Activated T-helper 17 cell treated with anti-CD3 and anti-CD28 coated beads, Interleukin-2, amount 50 U/mL, for 72 hours (primary cell): ENCODE measurements around the gene GNRHR. TPM values are rescaled to one million over a fixed set of nuclear protein-coding genes. Genes with fewer than 3 reads are reported as not detected.
"Not testable (repeated sequence)": the region's sequence is repeated elsewhere in the genome, so short reads cannot be mapped to it uniquely, and the experiment has no call there.

ENCODE experiments used
- ATAC-seq: fragments of 150-1000 bp; cut with Tn5 transposase; replicated peaks from 2 replicates; pipeline ENCODE4 v1.10.0; 2021; ENCODE audit warnings: mild to moderate bottlenecking, moderate library complexity
- H3K27ac Mint-ChIP-seq: one replicate; pipeline ENCODE4 v1.8.0; 2022; ENCODE audit warnings: mixed read lengths
- H3K27me3 Mint-ChIP-seq: one replicate; pipeline ENCODE4 v1.8.0; 2022; ENCODE audit warnings: mixed read lengths
- H3K36me3 Mint-ChIP-seq: one replicate; pipeline ENCODE4 v1.8.0; 2022; ENCODE audit warnings: low read depth, mild to moderate bottlenecking, mixed read lengths
- H3K4me1 Mint-ChIP-seq: one replicate; pipeline ENCODE4 v1.8.0; 2022; ENCODE audit warnings: mixed read lengths
- H3K4me3 Mint-ChIP-seq: one replicate; pipeline ENCODE4 v1.8.0; 2022; ENCODE audit warnings: mild to moderate bottlenecking, mixed read lengths
- H3K9me3 Mint-ChIP-seq: one replicate; pipeline ENCODE4 v1.8.0; 2022; ENCODE audit warnings: mixed read lengths
- total RNA-seq, 2 donors: library from RNA; stranded (reverse); gene quantifications; one replicate each; pipeline ENCODE4 v1.2.3, GENCODE V29; 2022

Gene GNRHR
- total RNA-seq, 2 donors from 2014 or later: not detected

- Mint-ChIP-seq H3K4me3 (no peak overlapping the region), H3K27me3 (no peaks in the 10 kb centered on the region), H3K27ac (no peak overlapping the region), H3K36me3 (peaks cover 41% of the 10 kb centered on the region), H3K9me3 (no peaks in the 10 kb centered on the region), H3K4me1 (no peaks in the 10 kb centered on the region)
- no peak for ATAC-seq
Measured at GRCh38 chr4:67719953-67720617, 34.1 kb downstream of the GNRHR start.

GRCh38 chr4:67718848-67719247 is 35.3 kb downstream of the GNRHR start:
- Mint-ChIP-seq H3K27me3 (no peaks in the 10 kb centered on the region), H3K9me3 (no peaks in the 10 kb centered on the region), H3K4me1 (peaks cover 9% of the 10 kb centered on the region), H3K27ac (no peak overlapping the region), H3K4me3 (no peak overlapping the region), H3K36me3 (peaks cover 50% of the 10 kb centered on the region)
- no peak for ATAC-seq

GRCh38 chr4:67717586-67717985 is 36.6 kb downstream of the GNRHR start:
- no peaks in the 10 kb centered on the region for H3K27me3 Mint-ChIP-seq
- no peaks in the 10 kb centered on the region for H3K9me3 Mint-ChIP-seq
- H3K36me3 Mint-ChIP-seq: peaks cover 57% of the 10 kb centered on the region
- H3K4me3 Mint-ChIP-seq: no peak overlapping the region
- no peak overlapping the region for H3K27ac Mint-ChIP-seq
- peaks cover 14% of the 10 kb centered on the region for H3K4me1 Mint-ChIP-seq
- no peak for ATAC-seq

GRCh38 chr4:67714955-67715354 is 39.2 kb downstream of the GNRHR start:
- H3K27ac Mint-ChIP-seq: no peak overlapping the region

GRCh38 chr4:67714248-67714583 is 40.0 kb downstream of the GNRHR start:
- peaks cover 52% of the 10 kb centered on the region for H3K36me3 Mint-ChIP-seq
- H3K9me3 Mint-ChIP-seq: no peaks in the 10 kb centered on the region
- H3K4me1 Mint-ChIP-seq: peaks cover 20% of the 10 kb centered on the region
- ATAC-seq: peak; percentile 96
- H3K27ac Mint-ChIP-seq: peak overlapping the region; percentile 54
- H3K4me3 Mint-ChIP-seq: peak overlapping the region; percentile 37
- no peaks in the 10 kb centered on the region for H3K27me3 Mint-ChIP-seq

More at GRCh38 chr4:67714955-67715354, 39.2 kb downstream of the GNRHR start:
- ATAC-seq: no peak
- peaks cover 20% of the 10 kb centered on the region for H3K4me1 Mint-ChIP-seq
- H3K9me3 Mint-ChIP-seq: no peaks in the 10 kb centered on the region
- H3K27me3 Mint-ChIP-seq: no peaks in the 10 kb centered on the region
- H3K36me3 Mint-ChIP-seq: peaks cover 47% of the 10 kb centered on the region
- no peak overlapping the region for H3K4me3 Mint-ChIP-seq

- Mint-ChIP-seq H3K4me3 (peak overlapping the region; percentile 37), H3K27me3 (no peaks in the 10 kb centered on the region), H3K36me3 (peaks cover 54% of the 10 kb centered on the region), H3K4me1 (peaks cover 20% of the 10 kb centered on the region), H3K27ac (peak overlapping the region; percentile 54), H3K9me3 (no peaks in the 10 kb centered on the region)
- ATAC-seq: peak; percentile 71
Measured at GRCh38 chr4:67713529-67714247, 40.5 kb downstream of the GNRHR start.

- peaks cover 20% of the 10 kb centered on the region for H3K4me1 Mint-ChIP-seq
Measured at GRCh38 chr4:67712650-67713528, 41.3 kb downstream of the GNRHR start.

GRCh38 chr4:67712000-67712625 is 42.1 kb downstream of the GNRHR start:
- peaks cover 58% of the 10 kb centered on the region for H3K36me3 Mint-ChIP-seq
- no peaks in the 10 kb centered on the region for H3K27me3 Mint-ChIP-seq
- no peaks in the 10 kb centered on the region for H3K9me3 Mint-ChIP-seq
- no peak overlapping the region for H3K4me3 Mint-ChIP-seq
- H3K4me1 Mint-ChIP-seq: peaks cover 20% of the 10 kb centered on the region
- no peak for ATAC-seq
- no peak overlapping the region for H3K27ac Mint-ChIP-seq

More at GRCh38 chr4:67712650-67713528, 41.3 kb downstream of the GNRHR start:
- no peak for ATAC-seq
- Mint-ChIP-seq H3K36me3 (peaks cover 60% of the 10 kb centered on the region), H3K9me3 (no peaks in the 10 kb centered on the region), H3K27me3 (no peaks in the 10 kb centered on the region), H3K27ac (no peak overlapping the region), H3K4me3 (no peak overlapping the region)

GRCh38 chr4:67706682-67707081 is 47.5 kb downstream of the GNRHR start:
- H3K27me3 Mint-ChIP-seq, H3K9me3 Mint-ChIP-seq, H3K27ac Mint-ChIP-seq, ATAC-seq, H3K4me3 Mint-ChIP-seq: not testable (repeated sequence)
- Mint-ChIP-seq H3K4me1 (peaks cover 27% of the 10 kb centered on the region), H3K36me3 (peaks cover 74% of the 10 kb centered on the region)

- Mint-ChIP-seq H3K4me1 (peaks cover 25% of the 10 kb centered on the region), H3K27ac (no peak overlapping the region), H3K4me3 (peak overlapping the region; percentile 37), H3K9me3 (peaks cover 4% of the 10 kb centered on the region), H3K27me3 (no peaks in the 10 kb centered on the region), H3K36me3 (peaks cover 81% of the 10 kb centered on the region)
- no peak for ATAC-seq
Measured at GRCh38 chr4:67704843-67705242, 49.3 kb downstream of the GNRHR start.

GRCh38 chr4:67702166-67702565 is 52.0 kb downstream of the GNRHR start:
- Mint-ChIP-seq H3K27ac (peak overlapping the region; percentile 96), H3K4me3 (peak overlapping the region; percentile 90), H3K36me3 (peaks cover 73% of the 10 kb centered on the region), H3K9me3 (peaks cover 4% of the 10 kb centered on the region), H3K4me1 (peaks cover 38% of the 10 kb centered on the region), H3K27me3 (no peaks in the 10 kb centered on the region)
- ATAC-seq: no peak

GRCh38 chr4:67701517-67701850 is 52.7 kb downstream of the GNRHR start:
- H3K36me3 Mint-ChIP-seq: peaks cover 70% of the 10 kb centered on the region
- H3K4me1 Mint-ChIP-seq: peaks cover 38% of the 10 kb centered on the region

GRCh38 chr4:67700738-67701516 is 53.3 kb downstream of the GNRHR start, which contains the start of gene UBA6:
Gene UBA6, minus strand, starts transcription at chr4:67701155. Its CDS starts 36 bp downstream, at chr4:67701119.
- Mint-ChIP-seq H3K4me1 (peaks cover 37% of the 10 kb centered on the region), H3K27me3 (no peaks in the 10 kb centered on the region), H3K27ac (peak within 1 kb of the TSS; percentile 96), H3K4me3 (peak within 1 kb of the TSS; percentile 90), H3K9me3 (peaks cover 4% of the 10 kb centered on the region), H3K36me3 (peaks cover 70% of the 10 kb centered on the region)
- peak; percentile 98 for ATAC-seq

More at GRCh38 chr4:67701517-67701850, 52.7 kb downstream of the GNRHR start:
- Mint-ChIP-seq H3K9me3 (peaks cover 4% of the 10 kb centered on the region), H3K27ac (peak overlapping the region; percentile 96), H3K4me3 (peak overlapping the region; percentile 90), H3K27me3 (no peaks in the 10 kb centered on the region)
- no peak for ATAC-seq
